Measurements from ENCODE around the gene REV1.

REV1 gene

GRCh38 chr2:99488539-99489062 lies 1.2 kb downstream of the REV1 start:
- H3K9me3 ChIP-seq (ENCODE audit: control insufficient read depth, insufficient read depth, low read depth, low read length) = no peaks in the 10 kb centered on the region
- H3K27ac ChIP-seq (ENCODE audit: extremely low read depth, low read depth, low read length) = peak overlapping the region; percentile 87; the same call in 1 of the 2 replicates
- H3K4me3 ChIP-seq (ENCODE audit: low read depth, low read length) = peak overlapping the region; percentile 65
- peaks cover 25% of the 10 kb centered on the region for H3K4me1 ChIP-seq (ENCODE audit: control insufficient read depth, insufficient read depth, low read length)
- no peaks in the 10 kb centered on the region for H3K36me3 ChIP-seq (ENCODE audit: control insufficient read depth in 2 of 2, insufficient read depth in 1 of 2, low read length in 2 of 2)
- TF ChIP-seq ZNF274 (IDR thresholded peaks at IDR 0.05; ENCODE audit: low read length) (no peak), ZNF274 (tag by site-specific recombination; IDR thresholded peaks at IDR 0.05; ENCODE audit: borderline replicate concordance) (no peak), PRDM10 (tag by site-specific recombination; IDR thresholded peaks at IDR 0.05) (peak; percentile 97)
- ChIA-PET POLR2A (no interaction called here), CTCF (interaction anchor here (0.5 kb wide), 1 partner anchor 79 kb away, joined by 4 read pairs; no protein-coding TSS in a partner anchor)

- no peaks in the 10 kb centered on the region for H3K9me3 ChIP-seq (ENCODE audit: control insufficient read depth, insufficient read depth, low read depth, low read length)
- H3K4me3 ChIP-seq (ENCODE audit: low read depth, low read length) = no peak overlapping the region
- ChIA-PET POLR2A (no interaction called here), CTCF (interaction anchor here (0.5 kb wide), 1 partner anchor 79 kb away, joined by 4 read pairs; no protein-coding TSS in a partner anchor)
- H3K36me3 ChIP-seq (ENCODE audit: control insufficient read depth in 2 of 2, insufficient read depth in 1 of 2, low read length in 2 of 2) = no peaks in the 10 kb centered on the region
- H3K27ac ChIP-seq (ENCODE audit: extremely low read depth, low read depth, low read length) = no peak overlapping the region
- H3K4me1 ChIP-seq (ENCODE audit: control insufficient read depth, insufficient read depth, low read length) = peaks cover 25% of the 10 kb centered on the region
- no peak for TF ChIP-seq ZNF747 (tag by site-specific recombination; IDR thresholded peaks at IDR 0.05)
- TF ChIP-seq GFI1B (tag by site-specific recombination; IDR thresholded peaks at IDR 0.05) = no peak
- no peak for TF ChIP-seq ZNF16 (tag by site-specific recombination; IDR thresholded peaks at IDR 0.05; ENCODE audit: low read depth)
- no peak for TF ChIP-seq AEBP2 (tag by site-specific recombination; IDR thresholded peaks at IDR 0.05; ENCODE audit: borderline replicate concordance)
- TF ChIP-seq ZNF248 (tag by site-specific recombination; IDR thresholded peaks at IDR 0.05) = no peak
- TF ChIP-seq, protein P1, sequence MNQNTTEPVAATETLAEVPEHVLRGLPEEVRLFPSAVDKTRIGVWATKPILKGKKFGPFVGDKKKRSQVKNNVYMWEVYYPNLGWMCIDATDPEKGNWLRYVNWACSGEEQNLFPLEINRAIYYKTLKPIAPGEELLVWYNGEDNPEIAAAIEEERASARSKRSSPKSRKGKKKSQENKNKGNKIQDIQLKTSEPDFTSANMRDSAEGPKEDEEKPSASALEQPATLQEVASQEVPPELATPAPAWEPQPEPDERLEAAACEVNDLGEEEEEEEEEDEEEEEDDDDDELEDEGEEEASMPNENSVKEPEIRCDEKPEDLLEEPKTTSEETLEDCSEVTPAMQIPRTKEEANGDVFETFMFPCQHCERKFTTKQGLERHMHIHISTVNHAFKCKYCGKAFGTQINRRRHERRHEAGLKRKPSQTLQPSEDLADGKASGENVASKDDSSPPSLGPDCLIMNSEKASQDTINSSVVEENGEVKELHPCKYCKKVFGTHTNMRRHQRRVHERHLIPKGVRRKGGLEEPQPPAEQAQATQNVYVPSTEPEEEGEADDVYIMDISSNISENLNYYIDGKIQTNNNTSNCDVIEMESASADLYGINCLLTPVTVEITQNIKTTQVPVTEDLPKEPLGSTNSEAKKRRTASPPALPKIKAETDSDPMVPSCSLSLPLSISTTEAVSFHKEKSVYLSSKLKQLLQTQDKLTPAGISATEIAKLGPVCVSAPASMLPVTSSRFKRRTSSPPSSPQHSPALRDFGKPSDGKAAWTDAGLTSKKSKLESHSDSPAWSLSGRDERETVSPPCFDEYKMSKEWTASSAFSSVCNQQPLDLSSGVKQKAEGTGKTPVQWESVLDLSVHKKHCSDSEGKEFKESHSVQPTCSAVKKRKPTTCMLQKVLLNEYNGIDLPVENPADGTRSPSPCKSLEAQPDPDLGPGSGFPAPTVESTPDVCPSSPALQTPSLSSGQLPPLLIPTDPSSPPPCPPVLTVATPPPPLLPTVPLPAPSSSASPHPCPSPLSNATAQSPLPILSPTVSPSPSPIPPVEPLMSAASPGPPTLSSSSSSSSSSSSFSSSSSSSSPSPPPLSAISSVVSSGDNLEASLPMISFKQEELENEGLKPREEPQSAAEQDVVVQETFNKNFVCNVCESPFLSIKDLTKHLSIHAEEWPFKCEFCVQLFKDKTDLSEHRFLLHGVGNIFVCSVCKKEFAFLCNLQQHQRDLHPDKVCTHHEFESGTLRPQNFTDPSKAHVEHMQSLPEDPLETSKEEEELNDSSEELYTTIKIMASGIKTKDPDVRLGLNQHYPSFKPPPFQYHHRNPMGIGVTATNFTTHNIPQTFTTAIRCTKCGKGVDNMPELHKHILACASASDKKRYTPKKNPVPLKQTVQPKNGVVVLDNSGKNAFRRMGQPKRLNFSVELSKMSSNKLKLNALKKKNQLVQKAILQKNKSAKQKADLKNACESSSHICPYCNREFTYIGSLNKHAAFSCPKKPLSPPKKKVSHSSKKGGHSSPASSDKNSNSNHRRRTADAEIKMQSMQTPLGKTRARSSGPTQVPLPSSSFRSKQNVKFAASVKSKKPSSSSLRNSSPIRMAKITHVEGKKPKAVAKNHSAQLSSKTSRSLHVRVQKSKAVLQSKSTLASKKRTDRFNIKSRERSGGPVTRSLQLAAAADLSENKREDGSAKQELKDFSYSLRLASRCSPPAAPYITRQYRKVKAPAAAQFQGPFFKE (tag by site-specific recombination; IDR thresholded peaks at IDR 0.05; ENCODE audit: borderline replicate concordance) = no peak
- TF ChIP-seq ZFP37 (tag by site-specific recombination; IDR thresholded peaks at IDR 0.05) = no peak
- no peak for TF ChIP-seq ZBTB7A (tag by site-specific recombination; IDR thresholded peaks at IDR 0.05; ENCODE audit: low read depth)
Measured at GRCh38 chr2:99487906-99488305, 1.9 kb downstream of the REV1 start.
